B cell (primary cell): ENCODE measurements around the gene ZNF521. TPM values are rescaled to one million over a fixed set of nuclear protein-coding genes. Genes with fewer than 3 reads are reported as not detected.

ENCODE experiments used
- ATAC-seq: fragments of 200-7000 bp; cut with Tn5 transposase; one replicate; pipeline ENCODE4 v1.10.0; 2021; ENCODE audit warnings: low read depth, mild to moderate bottlenecking, moderate number of reproducible peaks, moderate library complexity
- CTCF ChIA-PET: fragments of 350-600 bp; sonication (Branson Sonifier 250); formaldehyde crosslinking; loops from one replicate; lab custom pipeline; 2021; ENCODE audit warnings: antibody characterized with exemption, inconsistent platforms; lab: Charles Lee
- POLR2A ChIA-PET: fragments of 350-600 bp; sonication (Branson Sonifier 250); formaldehyde crosslinking; loops from one replicate; lab custom pipeline; 2021; ENCODE audit warnings: antibody characterized with exemption; lab: Charles Lee
- DNase-seq: peaks from one replicate; pipeline ENCODE4 v3.0.0; 2013
- H2AFZ ChIP-seq: 2 replicates; pipeline ENCODE4 v1.6.1; 2012; ENCODE audit warnings: mild to moderate bottlenecking, low read depth, low read length; ENCODE audit not compliant: insufficient read depth, poor library complexity, severe bottlenecking
- H3K27ac ChIP-seq, 2 donors: 1 replicate in 1 of 2; 2 replicates in 1 of 2; pipeline ENCODE4 v1.5.1; 2012 to 2013; ENCODE audit warnings: low read length in 2 of 2, mild to moderate bottlenecking in 2 of 2, moderate library complexity in 1 of 2
- H3K27me3 ChIP-seq, 4 experiments: fragments of 200-600 bp in 1 of 4; sonication (generic) in 1 of 4; replicated peaks in 1 of 4; 1 replicate in 2 of 4; 2 replicates in 2 of 4; pipeline versions ENCODE4 v1.6.1 to v1.7.0; 2013 to 2016; ENCODE audit warnings: low read length in 3 of 4, mild to moderate bottlenecking in 2 of 4, mixed read lengths in 1 of 4, moderate library complexity in 1 of 4; ENCODE audit not compliant: insufficient read depth in 4 of 4, control insufficient read depth in 3 of 4; ENCODE audit errors: control extremely low read depth in 1 of 4
- H3K36me3 ChIP-seq, 2 experiments: replicated peaks in 1 of 2; 1 replicate in 1 of 2; 2 replicates in 1 of 2; pipeline versions ENCODE4 v1.6.1 to v1.7.1; 2013; ENCODE audit warnings: low read length in 1 of 2; ENCODE audit not compliant: insufficient read depth in 2 of 2, control insufficient read depth in 1 of 2; ENCODE audit errors: control extremely low read depth in 1 of 2, extremely low read depth in 1 of 2
- H3K4me1 ChIP-seq, 2 donors: fragments of 200-600 bp in 1 of 2; sonication (generic) in 1 of 2; 1 replicate in 1 of 2; 2 replicates in 1 of 2; pipeline versions ENCODE4 v1.5.1 to v1.6.1; 2013 to 2017; ENCODE audit warnings: low read length in 2 of 2; ENCODE audit not compliant: control insufficient read depth in 2 of 2, insufficient read depth in 2 of 2
- H3K4me2 ChIP-seq: replicated peaks from 2 replicates; pipeline ENCODE3; 2012; ENCODE audit warnings: mild to moderate bottlenecking, low read depth, low read length; ENCODE audit not compliant: poor library complexity, severe bottlenecking
- H3K4me3 ChIP-seq, 5 experiments: fragments of 200-600 bp in 1 of 5; sonication (generic) in 1 of 5; 1 replicate in 3 of 5; 2 replicates in 2 of 5; pipeline versions ENCODE4 v1.5.1 to v1.7.0; 2011 to 2016; ENCODE audit warnings: low read length in 4 of 5, mild to moderate bottlenecking in 4 of 5, low read depth in 2 of 5, control low read depth in 1 of 5, moderate library complexity in 1 of 5; ENCODE audit not compliant: insufficient read depth in 1 of 5; ENCODE audit errors: control extremely low read depth in 1 of 5, extremely low read depth in 1 of 5
- H3K79me2 ChIP-seq: fragments of 200-600 bp; sonication (generic); one replicate; pipeline ENCODE4 v1.6.0; 2016; ENCODE audit warnings: low read length; ENCODE audit not compliant: control insufficient read depth, insufficient read depth
- H3K9ac ChIP-seq: fragments of 200-600 bp; sonication (generic); 2 replicates; pipeline ENCODE4 v1.6.1; 2017; ENCODE audit warnings: mild to moderate bottlenecking, low read length, moderate library complexity
- H3K9me3 ChIP-seq, 3 donors: one replicate each; pipeline versions ENCODE4 v1.6.1 to v1.7.1; 2013; ENCODE audit warnings: low read length in 2 of 3; ENCODE audit not compliant: control insufficient read depth in 2 of 3, insufficient read depth in 1 of 3; ENCODE audit errors: control extremely low read depth in 1 of 3
- H4K20me1 ChIP-seq: 2 replicates; pipeline ENCODE4 v1.6.0; 2012; ENCODE audit warnings: mild to moderate bottlenecking, low read length; ENCODE audit not compliant: insufficient read depth, control insufficient read depth, poor library complexity, severe bottlenecking
- H3K27ac Mint-ChIP-seq: one replicate; pipeline ENCODE4 v1.8.0; 2021; ENCODE audit warnings: mixed read lengths
- H3K27me3 Mint-ChIP-seq: one replicate; pipeline ENCODE4 v1.8.0; 2021; ENCODE audit warnings: mixed read lengths
- H3K4me1 Mint-ChIP-seq: one replicate; pipeline ENCODE4 v1.8.0; 2021; ENCODE audit warnings: mixed read lengths
- H3K4me3 Mint-ChIP-seq: one replicate; pipeline ENCODE4 v1.8.0; 2021; ENCODE audit warnings: mixed read lengths
- H3K9me3 Mint-ChIP-seq: one replicate; pipeline ENCODE4 v1.8.0; 2022; ENCODE audit warnings: mixed read lengths; ENCODE audit not compliant: insufficient read depth
- EZH2 ChIP-seq: IDR thresholded peaks from 2 replicates; pipeline ENCODE4 v1.6.1; 2012; ENCODE audit warnings: borderline replicate concordance, low read depth, mild to moderate bottlenecking, moderate library complexity, low read length; ENCODE audit not compliant: insufficient read depth, poor library complexity, severe bottlenecking
- WGBS: methylation state at CpG from one replicate; pipeline ENCODE4 v1.1.5; 2013; ENCODE audit warnings: missing lambda C conversion rate; ENCODE audit not compliant: insufficient coverage; 5-methylcytosine and 5-hydroxymethylcytosine counted together
- intact Hi-C: fragments of 100-400 bp; cut with micrococcal nuclease; formaldehyde crosslinking; loops from one replicate; pipeline ENCODE4 v1.10.0; 2022
- polyA plus RNA-seq: library from polyadenylated mRNA; depleted of rRNA; stranded (reverse); fragments of >200 nt; gene quantifications from 2 replicates; pipeline ENCODE4 v1.2.3, GENCODE V29; 2012
- total RNA-seq, 2 donors: library from RNA; stranded (reverse); fragments of 120-200 nt in 1 of 2; gene quantifications; 1 replicate in 1 of 2; 2 replicates in 1 of 2; pipeline versions ENCODE4 v1.2.3 to v1.2.4, GENCODE V29; 2013 to 2022
- TF ChIP-seq, protein P1 (sequence below): fragments of 200-600 bp; IDR thresholded peaks from one replicate; pipeline ENCODE4 v1.8.0; 2022; ENCODE audit warnings: antibody characterized with exemption, mild to moderate bottlenecking

Gene ZNF521
- total and polyA plus RNA-seq, 2 donors (not counting 1 experiment from before 2014, with no cell fraction given) = 0.04 to 9.0 TPM

GRCh38 chr18:25081001-25081400, 271.0 kb downstream of the ZNF521 start:
- H3K27ac Mint-ChIP-seq = no peak overlapping the region
- TF ChIP-seq, protein P1, sequence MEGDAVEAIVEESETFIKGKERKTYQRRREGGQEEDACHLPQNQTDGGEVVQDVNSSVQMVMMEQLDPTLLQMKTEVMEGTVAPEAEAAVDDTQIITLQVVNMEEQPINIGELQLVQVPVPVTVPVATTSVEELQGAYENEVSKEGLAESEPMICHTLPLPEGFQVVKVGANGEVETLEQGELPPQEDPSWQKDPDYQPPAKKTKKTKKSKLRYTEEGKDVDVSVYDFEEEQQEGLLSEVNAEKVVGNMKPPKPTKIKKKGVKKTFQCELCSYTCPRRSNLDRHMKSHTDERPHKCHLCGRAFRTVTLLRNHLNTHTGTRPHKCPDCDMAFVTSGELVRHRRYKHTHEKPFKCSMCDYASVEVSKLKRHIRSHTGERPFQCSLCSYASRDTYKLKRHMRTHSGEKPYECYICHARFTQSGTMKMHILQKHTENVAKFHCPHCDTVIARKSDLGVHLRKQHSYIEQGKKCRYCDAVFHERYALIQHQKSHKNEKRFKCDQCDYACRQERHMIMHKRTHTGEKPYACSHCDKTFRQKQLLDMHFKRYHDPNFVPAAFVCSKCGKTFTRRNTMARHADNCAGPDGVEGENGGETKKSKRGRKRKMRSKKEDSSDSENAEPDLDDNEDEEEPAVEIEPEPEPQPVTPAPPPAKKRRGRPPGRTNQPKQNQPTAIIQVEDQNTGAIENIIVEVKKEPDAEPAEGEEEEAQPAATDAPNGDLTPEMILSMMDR = no peak
- TF ChIP-seq EZH2 = no peak
- Histone ChIP-seq H3K27me3 (no peaks in the 10 kb centered on the region), H3K4me2 (no peak overlapping the region), H2AFZ (no peak overlapping the region), H3K4me3 (no peak overlapping the region), H3K4me1 (no peaks in the 10 kb centered on the region), H3K9me3 (no peaks in the 10 kb centered on the region), H3K36me3 (no peaks in the 10 kb centered on the region), H3K27ac (no peak overlapping the region), H3K79me2 (no peaks in the 10 kb centered on the region), H4K20me1 (no peaks in the 10 kb centered on the region), H3K9ac (no peak overlapping the region)
- H3K27me3 Mint-ChIP-seq = no peaks in the 10 kb centered on the region
- WGBS = 100% methylated on average over 2 of the region's 8 CpGs
- intact Hi-C loops = no loop called here
- H3K4me1 Mint-ChIP-seq = no peaks in the 10 kb centered on the region
- POLR2A ChIA-PET = no interaction called here
- H3K9me3 Mint-ChIP-seq = no peaks in the 10 kb centered on the region
- H3K4me3 Mint-ChIP-seq = no peak overlapping the region
- CTCF ChIA-PET = interaction anchor here (0.6 kb wide), 1 partner anchor 36 kb away, joined by 3 read pairs; no protein-coding TSS in a partner anchor
- DNase-seq = no peak
- no peak for ATAC-seq

GRCh38 chr18:25080211-25080610, 271.8 kb downstream of the ZNF521 start:
- H3K79me2 ChIP-seq = no peaks in the 10 kb centered on the region
- intact Hi-C loops = no loop called here
- H3K27me3 ChIP-seq = no peaks in the 10 kb centered on the region
- H3K9me3 ChIP-seq = no peaks in the 10 kb centered on the region
- Mint-ChIP-seq H3K4me1 (no peaks in the 10 kb centered on the region), H3K4me3 (no peak overlapping the region), H3K27me3 (no peaks in the 10 kb centered on the region), H3K9me3 (no peaks in the 10 kb centered on the region), H3K27ac (no peak overlapping the region)
- CTCF ChIA-PET = no interaction called here
- H3K4me2 ChIP-seq = no peak overlapping the region
- DNase-seq (no peak), ATAC-seq (no peak)
- no peak overlapping the region for H2AFZ ChIP-seq
- POLR2A ChIA-PET = interaction anchor here (0.6 kb wide), 1 partner anchor 271 kb away, joined by 3 read pairs; no protein-coding TSS in a partner anchor
- H3K27ac ChIP-seq = no peak overlapping the region
- WGBS = 84% methylated on average over 9 of the region's 10 CpGs
- TF ChIP-seq EZH2 = no peak
- TF ChIP-seq, protein P1 = no peak
- no peak overlapping the region for H3K4me3 ChIP-seq
- no peaks in the 10 kb centered on the region for H4K20me1 ChIP-seq
- H3K9ac ChIP-seq = no peak overlapping the region
- no peaks in the 10 kb centered on the region for H3K4me1 ChIP-seq
- H3K36me3 ChIP-seq = no peaks in the 10 kb centered on the region
